HepG2 (cell line): Measurements from ENCODE around the gene M1AP. TPM values are rescaled to one million over a fixed set of nuclear protein-coding genes. Genes with fewer than 3 reads are reported as not detected.

ENCODE experiments used
- CTCF ChIP-seq: sonication (generic); formaldehyde crosslinking; IDR thresholded peaks from 2 replicates; pipeline ENCODE4 v1.5.0; 2020; ENCODE audit warnings: mild to moderate bottlenecking, missing genetic modification reagents, moderate library complexity
- E2F2 ChIP-seq: sonication (generic); formaldehyde crosslinking; IDR thresholded peaks from 2 replicates; pipeline ENCODE4 v1.4.0; 2020; ENCODE audit warnings: missing genetic modification reagents, borderline replicate concordance
- FIP1L1 ChIP-seq: fragments of 200-400 bp; formaldehyde crosslinking; IDR thresholded peaks from 2 replicates; pipeline ENCODE4 v1.6.1; 2018; ENCODE audit warnings: low read depth, mild to moderate bottlenecking, low read length, moderate library complexity, borderline replicate concordance; ENCODE audit not compliant: insufficient read depth
- GABPB1 ChIP-seq: IDR thresholded peaks from 2 replicates; pipeline ENCODE4 v1.6.1; 2016; ENCODE audit warnings: mild to moderate bottlenecking, missing genetic modification reagents, moderate library complexity, missing compliant biosample characterization
- GZF1 ChIP-seq: sonication (generic); formaldehyde crosslinking; IDR thresholded peaks from 2 replicates; pipeline ENCODE4 v1.5.1; 2020; ENCODE audit warnings: mild to moderate bottlenecking, missing genetic modification reagents
- MYPOP ChIP-seq: sonication (generic); formaldehyde crosslinking; IDR thresholded peaks from 2 replicates; pipeline ENCODE4 v1.8.1; 2023; ENCODE audit warnings: mild to moderate bottlenecking, moderate library complexity, missing genetic modification reagents
- YEATS2 ChIP-seq: sonication (generic); formaldehyde crosslinking; IDR thresholded peaks from 2 replicates; pipeline ENCODE4 v1.4.0; 2020; ENCODE audit warnings: missing genetic modification reagents, borderline replicate concordance
- ZBTB3 ChIP-seq: sonication (generic); formaldehyde crosslinking; IDR thresholded peaks from 2 replicates; pipeline ENCODE4 v1.4.0; 2020; ENCODE audit warnings: low read depth, mild to moderate bottlenecking, moderate library complexity, missing genetic modification reagents, borderline replicate concordance
- ZNF678 ChIP-seq: sonication (generic); formaldehyde crosslinking; IDR thresholded peaks from 2 replicates; pipeline ENCODE4 v1.4.0; 2020; ENCODE audit warnings: mild to moderate bottlenecking, missing genetic modification reagents
- ZXDC ChIP-seq: sonication (generic); formaldehyde crosslinking; IDR thresholded peaks from 2 replicates; pipeline ENCODE4 v1.5.0; 2020; ENCODE audit warnings: mild to moderate bottlenecking, missing genetic modification reagents
- polyA plus RNA-seq, 8 experiments: library from polyadenylated mRNA; depleted of rRNA in 3 of 8; stranded (reverse) in 7 of 8; unstranded in 1 of 8; fragments of >200 nt; fragmentation: Illumina TruSeq in 4 of 8; extraction: Trizol in 4 of 8; gene quantifications; 2 replicates each; pipeline versions ENCODE4 v1.2.1 to v1.2.3, GENCODE V29; 2011 to 2016; ENCODE audit warnings: low read depth in 4 of 8, missing spikeins in 1 of 8, mixed read lengths in 1 of 8; ENCODE audit not compliant: insufficient read depth in 1 of 8
- total RNA-seq, 5 experiments: library from RNA; depleted of rRNA; stranded (reverse); fragments of >200 nt; fragmentation: Illumina TruSeq; extraction: Trizol; gene quantifications; 2 replicates each; pipeline ENCODE4 v1.2.3, GENCODE V29; 2016; ENCODE audit warnings: low read depth in 1 of 5
- TF ChIP-seq, protein P1 (sequence below): sonication (generic); formaldehyde crosslinking; IDR thresholded peaks from 2 replicates; pipeline ENCODE4 v1.5.1; 2020; ENCODE audit warnings: mild to moderate bottlenecking, missing genetic modification reagents
- TF ChIP-seq, protein P2 (sequence below): sonication (generic); formaldehyde crosslinking; IDR thresholded peaks from 2 replicates; pipeline ENCODE4 v1.4.0; 2020; ENCODE audit warnings: missing genetic modification reagents, borderline replicate concordance

M1AP gene
- total and polyA plus RNA-seq, 2 of the 13 experiments (the other 11 are each of a cell fraction or from before 2014, with no cell fraction given) = not detected

GRCh38 chr2:74512744-74513604 lies 135.2 kb downstream of the M1AP start (continued):
- TF ChIP-seq ZXDC (CRISPR knock-in tag) = no peak
- TF ChIP-seq MYPOP = no peak
- no peak for TF ChIP-seq CTCF (CRISPR knock-in tag)
- no peak for TF ChIP-seq E2F2 (CRISPR knock-in tag)
- peak; percentile 75; the same call in 1 of the 2 replicates for TF ChIP-seq GZF1 (CRISPR knock-in tag)
- TF ChIP-seq, protein P1, sequence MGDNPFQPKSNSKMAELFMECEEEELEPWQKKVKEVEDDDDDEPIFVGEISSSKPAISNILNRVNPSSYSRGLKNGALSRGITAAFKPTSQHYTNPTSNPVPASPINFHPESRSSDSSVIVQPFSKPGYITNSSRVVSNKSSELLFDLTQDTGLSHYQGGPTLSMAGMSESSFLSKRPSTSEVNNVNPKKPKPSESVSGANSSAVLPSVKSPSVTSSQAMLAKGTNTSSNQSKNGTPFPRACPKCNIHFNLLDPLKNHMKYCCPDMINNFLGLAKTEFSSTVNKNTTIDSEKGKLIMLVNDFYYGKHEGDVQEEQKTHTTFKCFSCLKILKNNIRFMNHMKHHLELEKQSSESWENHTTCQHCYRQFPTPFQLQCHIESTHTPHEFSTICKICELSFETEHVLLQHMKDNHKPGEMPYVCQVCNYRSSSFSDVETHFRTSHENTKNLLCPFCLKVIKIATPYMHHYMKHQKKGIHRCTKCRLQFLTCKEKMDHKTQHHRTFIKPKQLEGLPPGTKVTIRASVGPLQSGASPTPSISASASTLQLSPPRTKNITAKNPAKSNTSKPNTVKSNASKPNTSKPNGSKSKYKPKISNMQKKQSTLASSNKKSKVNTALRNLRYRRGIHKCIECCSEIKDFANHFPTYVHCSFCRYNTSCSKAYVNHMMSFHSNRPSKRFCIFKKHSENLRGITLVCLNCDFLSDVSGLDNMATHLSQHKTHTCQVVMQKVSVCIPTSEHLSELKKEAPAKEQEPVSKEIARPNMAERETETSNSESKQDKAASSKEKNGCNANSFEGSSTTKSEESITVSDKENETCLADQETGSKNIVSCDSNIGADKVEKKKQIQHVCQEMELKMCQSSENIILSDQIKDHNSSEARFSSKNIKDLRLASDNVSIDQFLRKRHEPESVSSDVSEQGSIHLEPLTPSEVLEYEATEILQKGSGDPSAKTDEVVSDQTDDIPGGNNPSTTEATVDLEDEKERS (CRISPR knock-in tag) = peak; percentile 74
- no peak for TF ChIP-seq FIP1L1
- TF ChIP-seq ZBTB3 (CRISPR knock-in tag) = no peak
- peak; percentile 78 for TF ChIP-seq GABPB1 (CRISPR knock-in tag)
- no peak for TF ChIP-seq ZNF678 (CRISPR knock-in tag)
- TF ChIP-seq, protein P2, sequence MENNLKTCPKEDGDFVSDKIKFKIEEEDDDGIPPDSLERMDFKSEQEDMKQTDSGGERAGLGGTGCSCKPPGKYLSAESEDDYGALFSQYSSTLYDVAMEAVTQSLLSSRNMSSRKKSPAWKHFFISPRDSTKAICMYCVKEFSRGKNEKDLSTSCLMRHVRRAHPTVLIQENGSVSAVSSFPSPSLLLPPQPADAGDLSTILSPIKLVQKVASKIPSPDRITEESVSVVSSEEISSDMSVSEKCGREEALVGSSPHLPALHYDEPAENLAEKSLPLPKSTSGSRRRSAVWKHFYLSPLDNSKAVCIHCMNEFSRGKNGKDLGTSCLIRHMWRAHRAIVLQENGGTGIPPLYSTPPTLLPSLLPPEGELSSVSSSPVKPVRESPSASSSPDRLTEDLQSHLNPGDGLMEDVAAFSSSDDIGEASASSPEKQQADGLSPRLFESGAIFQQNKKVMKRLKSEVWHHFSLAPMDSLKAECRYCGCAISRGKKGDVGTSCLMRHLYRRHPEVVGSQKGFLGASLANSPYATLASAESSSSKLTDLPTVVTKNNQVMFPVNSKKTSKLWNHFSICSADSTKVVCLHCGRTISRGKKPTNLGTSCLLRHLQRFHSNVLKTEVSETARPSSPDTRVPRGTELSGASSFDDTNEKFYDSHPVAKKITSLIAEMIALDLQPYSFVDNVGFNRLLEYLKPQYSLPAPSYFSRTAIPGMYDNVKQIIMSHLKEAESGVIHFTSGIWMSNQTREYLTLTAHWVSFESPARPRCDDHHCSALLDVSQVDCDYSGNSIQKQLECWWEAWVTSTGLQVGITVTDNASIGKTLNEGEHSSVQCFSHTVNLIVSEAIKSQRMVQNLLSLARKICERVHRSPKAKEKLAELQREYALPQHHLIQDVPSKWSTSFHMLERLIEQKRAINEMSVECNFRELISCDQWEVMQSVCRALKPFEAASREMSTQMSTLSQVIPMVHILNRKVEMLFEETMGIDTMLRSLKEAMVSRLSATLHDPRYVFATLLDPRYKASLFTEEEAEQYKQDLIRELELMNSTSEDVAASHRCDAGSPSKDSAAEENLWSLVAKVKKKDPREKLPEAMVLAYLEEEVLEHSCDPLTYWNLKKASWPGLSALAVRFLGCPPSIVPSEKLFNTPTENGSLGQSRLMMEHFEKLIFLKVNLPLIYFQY (CRISPR knock-in tag) = peak; percentile 65; the same call in 1 of the 2 replicates
- peak; percentile 17; the same call in 1 of the 2 replicates for TF ChIP-seq YEATS2
